HCEC 1CT (cell line): Measurements from ENCODE around the gene SHLD2.
"Not testable (repeated sequence)": the region's sequence is repeated elsewhere in the genome, so short reads cannot be mapped to it uniquely, and the experiment has no call there.

Source experiments
- DNase-seq: peaks from one replicate; pipeline ENCODE4 v3.0.0-alpha.2; 2017

Gene SHLD2

GRCh38 chr10:87089746-87090145, 5.3 kb upstream of the SHLD2 start:
- DNase-seq = no peak

DNA sequence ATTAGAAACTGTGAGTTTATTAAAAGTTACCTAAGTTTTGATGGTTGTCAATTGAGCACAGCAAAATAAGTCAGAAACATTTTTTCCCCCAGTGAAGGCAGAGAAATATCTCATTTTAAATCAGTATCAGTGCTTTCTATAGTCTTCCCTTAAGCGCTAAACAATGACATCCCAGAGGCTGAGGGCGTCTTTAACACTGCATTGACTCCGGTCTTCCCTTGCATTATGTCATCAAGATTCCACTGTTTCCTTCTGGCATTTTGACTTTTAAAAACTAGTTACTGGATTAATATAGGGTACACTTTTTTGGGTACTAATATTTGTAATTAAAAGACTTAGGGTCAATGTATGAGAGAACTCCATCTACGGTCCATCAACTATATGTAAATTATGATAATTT, 4.2 kb upstream of the SHLD2 start:
- no peak for DNase-seq

- peak; percentile 13 for DNase-seq
Measured at GRCh38 chr10:87092376-87092860, 2.6 kb upstream of the SHLD2 start.

DNA sequence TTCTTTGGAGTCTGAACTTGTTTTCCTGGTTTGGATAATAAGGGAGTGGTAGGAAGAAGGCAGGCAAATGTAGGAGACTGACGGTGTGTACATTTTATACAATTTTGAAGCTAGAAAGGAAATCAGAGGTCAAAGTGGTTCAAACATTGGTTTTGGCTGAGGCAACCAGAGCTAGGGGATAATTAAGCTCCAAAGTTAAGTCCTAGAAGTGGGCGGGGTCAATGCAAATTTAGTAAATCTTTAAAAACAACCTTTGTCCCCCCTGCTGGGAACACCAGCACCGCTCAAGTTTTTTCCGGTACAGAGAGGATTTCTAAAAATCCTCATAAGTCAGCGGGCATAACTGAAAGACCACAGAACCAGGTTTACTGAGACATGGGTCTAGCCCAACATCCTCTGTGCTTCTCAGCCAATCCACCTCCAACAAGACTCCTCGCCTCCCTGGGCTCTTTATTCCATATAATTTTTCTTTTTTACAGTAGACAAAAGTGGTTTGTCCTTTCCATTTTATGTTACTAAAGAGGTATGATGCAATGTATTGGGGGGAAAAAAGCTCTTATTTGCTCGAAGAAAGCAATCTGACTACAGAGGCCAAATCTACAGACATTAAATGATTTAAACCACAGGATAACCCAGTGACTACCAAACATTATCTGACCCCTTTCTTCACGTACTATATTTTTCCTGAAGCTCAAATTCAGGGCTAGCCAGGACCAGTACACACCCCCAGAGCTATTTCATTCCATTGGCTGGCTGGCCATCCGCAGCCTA, 2.0 kb upstream of the SHLD2 start:
- peak; percentile 59 for DNase-seq

GRCh38 chr10:87093632-87094372, 1.2 kb upstream of the SHLD2 start:
- DNase-seq = peak; percentile 25

DNA sequence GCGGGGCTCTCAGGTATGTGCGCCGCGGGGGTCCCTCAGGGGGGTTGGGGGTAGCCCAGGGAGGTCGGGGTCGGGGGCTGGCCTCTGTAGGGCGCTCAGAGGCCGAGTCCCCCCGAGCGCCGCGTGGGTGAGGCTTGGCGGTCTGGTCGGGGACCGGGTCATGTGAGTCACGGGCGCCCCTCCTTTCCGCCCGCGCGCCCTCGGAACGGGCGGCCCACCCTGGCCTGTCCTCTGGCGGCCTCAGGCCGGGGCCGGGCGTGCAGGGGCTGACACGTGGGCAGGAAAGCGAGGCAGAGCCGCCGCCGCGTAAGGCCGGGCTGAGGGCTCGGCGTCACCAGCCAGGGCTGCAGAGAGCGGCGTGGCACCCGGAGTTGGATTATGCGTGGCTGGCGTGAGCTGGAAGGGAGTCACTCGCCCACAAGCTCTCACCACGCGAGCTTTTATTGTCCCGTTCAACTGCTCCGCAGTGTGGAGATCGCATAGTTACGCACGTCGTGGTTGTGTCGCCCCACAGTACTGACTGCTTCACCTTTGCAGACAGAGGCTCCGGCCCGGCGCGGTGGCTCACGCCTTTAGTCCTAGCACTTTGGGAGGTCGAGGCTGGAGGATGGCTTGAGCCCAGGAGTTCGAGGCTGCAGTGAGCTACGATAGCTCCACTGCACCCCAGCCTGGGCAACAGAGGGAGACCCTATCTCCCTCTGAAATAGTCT, 385 bp downstream of the SHLD2 start:
- DNase-seq = peak; percentile 84

- no peak for DNase-seq
Measured at GRCh38 chr10:87101996-87102395, 7.0 kb downstream of the SHLD2 start.

- DNase-seq = not testable (repeated sequence)
Measured at GRCh38 chr10:87104727-87105126, 9.7 kb downstream of the SHLD2 start.

- no peak for DNase-seq
Measured at GRCh38 chr10:87105446-87106124, 10.6 kb downstream of the SHLD2 start.

DNA sequence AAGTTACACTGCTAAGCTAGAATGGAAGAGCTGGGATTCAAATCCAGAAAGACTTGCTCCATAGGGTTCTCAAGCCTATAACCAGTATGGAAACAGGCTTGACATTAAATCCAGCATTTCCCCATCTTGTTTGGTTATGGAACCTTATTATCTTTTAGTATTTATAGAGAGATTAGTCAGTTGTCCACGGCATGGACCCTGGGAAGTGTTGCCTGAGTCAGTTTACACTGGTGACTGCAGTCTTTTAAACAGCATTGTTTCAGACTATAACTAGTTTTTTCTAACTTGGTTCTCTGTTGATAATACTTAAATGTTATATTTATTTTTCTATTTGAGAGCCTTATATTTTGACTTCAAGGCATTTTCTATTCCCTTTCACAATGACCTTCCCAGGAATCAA, 23.1 kb downstream of the SHLD2 start:
- not testable (repeated sequence) for DNase-seq

- not testable (repeated sequence) for DNase-seq
Measured at GRCh38 chr10:87119029-87119428, 24.0 kb downstream of the SHLD2 start.

DNA sequence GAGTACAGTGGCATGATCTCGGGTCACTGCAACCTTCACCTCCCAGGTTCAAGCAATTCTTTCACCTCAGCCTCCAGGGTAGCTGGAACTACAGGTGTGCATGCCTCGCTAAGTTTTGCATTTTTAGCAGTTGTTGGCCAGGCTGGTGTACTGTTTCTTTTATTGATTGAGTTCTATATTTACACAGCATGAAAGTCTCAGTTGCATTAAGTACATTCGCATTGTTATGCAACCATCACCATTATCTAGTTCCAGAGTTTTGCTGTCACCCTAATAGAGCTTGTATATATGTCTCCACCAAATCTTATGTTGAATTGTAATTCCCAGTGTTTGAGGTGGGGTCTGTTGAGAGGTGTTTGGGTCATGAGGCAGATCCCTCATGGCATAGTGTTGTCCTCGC, 28.3 kb downstream of the SHLD2 start:
- not testable (repeated sequence) for DNase-seq

GRCh38 chr10:87127048-87127447, 32.0 kb downstream of the SHLD2 start:
- DNase-seq = not testable (repeated sequence)

GRCh38 chr10:87127607-87128156, 32.7 kb downstream of the SHLD2 start:
- DNase-seq = not testable (repeated sequence)

DNA sequence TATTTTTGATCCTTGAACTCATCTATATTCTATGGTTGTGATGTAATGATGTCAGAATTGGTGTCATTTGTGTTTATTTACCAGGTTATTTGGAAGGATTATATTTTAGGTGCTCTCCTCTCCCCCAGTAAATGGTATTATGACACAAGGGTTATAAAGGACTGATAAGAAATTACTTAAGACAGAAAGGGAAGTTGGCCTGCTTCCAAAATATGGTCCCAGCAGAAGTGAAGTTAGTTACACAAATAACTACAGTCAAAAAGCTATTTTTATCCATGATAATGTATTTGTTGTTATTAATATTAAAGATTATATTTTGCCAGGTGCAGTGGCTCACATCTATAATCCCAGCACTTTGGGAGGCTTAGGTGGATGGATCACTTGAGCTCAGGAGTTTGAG, 37.2 kb downstream of the SHLD2 start:
- not testable (repeated sequence) for DNase-seq

DNA sequence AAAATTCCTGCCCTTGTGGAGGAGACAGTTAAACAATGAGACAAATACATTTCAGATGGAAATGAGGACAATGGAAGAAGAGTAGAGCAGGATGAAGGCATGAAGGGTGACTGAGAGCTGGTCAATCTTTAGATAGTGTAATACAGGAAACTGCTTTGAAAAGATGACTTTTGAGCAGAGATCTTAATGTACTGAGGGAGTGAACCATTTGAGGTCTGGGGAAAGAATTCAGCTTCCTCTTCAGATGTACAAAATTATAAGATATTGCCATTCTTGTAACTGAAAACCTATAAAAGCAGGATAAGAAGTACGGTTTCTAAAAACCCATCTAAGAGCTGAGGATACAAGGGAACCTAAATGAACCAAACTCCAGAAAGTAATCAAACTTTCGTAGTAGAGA, 38.9 kb downstream of the SHLD2 start:
- not testable (repeated sequence) for DNase-seq

- DNase-seq = not testable (repeated sequence)
Measured at GRCh38 chr10:87134440-87134839, 39.4 kb downstream of the SHLD2 start.

DNA sequence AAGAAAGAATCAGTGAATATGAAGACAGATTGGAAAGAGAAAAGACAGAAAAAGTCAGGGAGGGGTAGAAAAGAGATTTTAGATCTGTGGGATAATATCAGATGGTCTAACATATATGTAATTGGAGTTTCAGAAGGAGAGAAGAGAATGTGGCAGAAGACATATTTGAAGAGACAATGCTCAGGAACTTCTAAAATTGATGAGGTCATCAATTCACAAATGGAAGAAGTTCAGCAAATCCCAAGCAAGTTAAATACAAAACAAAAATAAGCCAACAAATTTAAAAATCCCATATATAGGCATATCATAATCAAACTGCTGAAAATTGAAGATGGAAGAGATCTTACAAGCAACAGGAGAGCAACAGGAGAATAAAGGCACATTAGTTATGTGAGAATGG, 42.5 kb downstream of the SHLD2 start:
- DNase-seq = not testable (repeated sequence)

DNA sequence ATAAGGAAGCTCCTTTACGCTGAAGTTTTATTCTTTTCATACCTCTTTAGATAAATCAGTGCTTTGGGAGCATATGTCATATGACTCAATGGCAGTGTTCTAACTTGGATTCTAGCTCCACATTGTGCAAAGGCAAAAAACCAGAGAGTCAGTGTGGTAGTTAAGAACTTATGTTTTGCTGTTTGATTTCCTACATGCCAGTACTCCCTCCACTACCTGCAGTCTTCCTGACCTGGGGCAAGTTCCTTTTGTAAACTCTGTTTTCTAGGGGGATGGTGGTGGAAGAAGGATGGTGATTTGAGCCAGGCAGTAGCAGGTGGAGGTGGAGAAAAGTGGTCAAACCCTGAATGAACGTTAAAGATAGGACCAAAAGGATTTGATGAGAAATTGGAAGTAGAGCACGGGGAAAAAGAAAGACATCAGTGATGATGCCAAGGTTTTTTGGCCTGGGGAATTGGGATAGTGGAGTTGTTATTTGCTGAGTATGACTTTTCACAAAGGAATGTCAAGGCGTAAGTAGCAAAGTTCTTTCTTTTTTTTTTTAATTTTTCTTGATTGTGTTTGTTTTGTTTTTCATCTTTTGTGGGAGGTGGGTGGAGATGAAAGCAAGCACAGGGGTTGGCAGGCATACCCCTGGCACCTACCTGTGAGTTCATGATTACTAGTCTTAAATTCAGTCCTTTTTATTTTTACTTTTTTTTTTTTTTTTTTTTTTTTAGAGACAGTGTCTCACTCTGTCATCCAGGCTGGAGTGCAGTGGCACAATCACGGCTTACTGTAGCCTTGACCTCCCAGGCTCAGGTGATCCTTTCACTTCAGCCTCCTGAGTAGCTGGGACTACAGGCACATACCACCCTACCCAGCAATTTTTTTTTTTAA, 47.5 kb downstream of the SHLD2 start:
- DNase-seq = peak; percentile 4

DNA sequence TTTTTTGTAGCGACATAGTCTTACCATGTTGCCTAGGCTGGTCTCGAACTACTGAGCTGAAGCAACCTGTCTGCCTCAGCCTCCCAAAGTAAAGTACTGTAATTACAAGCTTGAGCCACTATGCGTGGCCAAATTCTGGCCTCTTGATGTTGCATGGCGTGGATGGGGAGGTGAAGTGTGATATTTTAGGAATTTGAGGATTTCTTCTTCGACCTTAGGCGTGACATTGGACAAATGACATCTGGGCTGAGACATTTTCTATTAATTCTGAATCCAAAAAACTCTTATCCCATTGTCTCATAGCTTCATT, 48.1 kb downstream of the SHLD2 start:
- DNase-seq = not testable (repeated sequence)

GRCh38 chr10:87145598-87145997, 50.6 kb downstream of the SHLD2 start:
- DNase-seq = not testable (repeated sequence)
